NAMALWA (cell line): ENCODE data around the gene UGT2A2.

Source experiments
- DNase-seq: peaks from one replicate; pipeline ENCODE4 v3.0.0-alpha.2; 2015; ENCODE audit warnings: low spot score

Gene UGT2A2

DNA sequence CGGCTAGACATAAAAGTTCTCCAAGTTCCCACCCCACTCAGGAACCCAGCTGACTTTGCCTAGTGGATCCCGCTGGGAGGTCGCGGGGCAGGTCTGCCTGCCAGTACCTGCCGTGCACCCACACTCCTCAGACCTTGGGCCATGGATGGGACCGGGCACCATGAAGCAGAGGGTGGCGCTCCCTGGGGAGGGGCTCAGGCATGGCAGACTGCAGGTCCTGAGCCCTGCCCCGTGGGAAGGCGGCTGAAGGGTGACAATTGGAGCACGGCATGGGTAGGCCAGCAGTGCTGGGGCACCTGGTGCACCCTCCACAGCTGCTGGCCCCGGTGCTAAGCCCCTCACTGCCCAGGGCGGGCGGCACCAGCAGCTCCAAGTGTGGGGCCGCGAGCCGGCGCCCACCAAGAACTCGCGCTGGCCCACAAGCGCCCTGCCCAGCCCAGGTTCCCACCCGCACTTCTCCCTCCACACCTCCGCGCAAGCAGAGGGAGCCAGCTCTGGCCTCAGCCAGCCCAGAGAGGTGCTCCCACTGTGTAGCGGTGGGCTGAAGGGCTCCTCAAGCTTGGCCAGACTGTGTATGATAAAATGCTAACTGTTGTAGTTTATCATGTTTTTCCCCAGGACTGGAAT, 63.1 kb downstream of the UGT2A2 start:
- DNase-seq: no peak

DNA sequence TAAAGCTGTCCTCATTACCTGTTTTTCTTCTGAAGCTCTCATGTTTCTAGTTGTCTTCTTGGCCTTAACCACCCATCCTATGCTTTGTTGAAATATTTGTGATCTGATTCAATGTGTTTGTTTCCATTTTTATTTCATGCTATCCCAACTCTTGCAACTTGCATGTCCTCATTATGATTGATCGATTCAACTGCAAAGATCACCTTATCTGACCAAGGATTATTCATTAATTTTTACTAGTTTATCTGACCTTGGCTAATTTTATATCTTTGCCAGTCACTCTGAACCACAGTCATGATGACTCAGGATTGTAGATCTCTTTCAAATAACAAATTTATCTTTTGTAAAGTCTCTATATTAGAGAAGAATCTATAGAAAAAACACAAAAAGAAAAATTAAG, 70.7 kb downstream of the UGT2A2 start:
- DNase-seq: no peak

DNA sequence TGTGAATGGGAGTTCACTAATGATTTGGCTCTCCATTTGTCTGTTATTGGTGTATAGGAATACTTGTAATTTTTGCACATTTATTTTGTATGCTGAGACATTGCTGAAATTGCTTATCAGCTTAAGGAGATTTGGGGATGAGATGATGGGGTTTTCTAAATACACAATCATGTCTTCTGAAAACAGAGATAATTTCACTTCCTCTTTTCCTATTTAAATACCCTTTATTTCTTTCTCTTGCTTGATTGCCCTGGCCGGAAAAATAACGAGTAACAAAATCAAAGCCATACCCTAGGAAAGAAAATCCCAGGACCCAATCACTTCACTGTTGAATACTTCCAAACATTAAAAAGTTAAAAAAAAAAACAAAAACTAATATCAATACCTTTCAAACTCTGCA, 76.0 kb downstream of the UGT2A2 start:
- DNase-seq: peak; percentile 12

DNA sequence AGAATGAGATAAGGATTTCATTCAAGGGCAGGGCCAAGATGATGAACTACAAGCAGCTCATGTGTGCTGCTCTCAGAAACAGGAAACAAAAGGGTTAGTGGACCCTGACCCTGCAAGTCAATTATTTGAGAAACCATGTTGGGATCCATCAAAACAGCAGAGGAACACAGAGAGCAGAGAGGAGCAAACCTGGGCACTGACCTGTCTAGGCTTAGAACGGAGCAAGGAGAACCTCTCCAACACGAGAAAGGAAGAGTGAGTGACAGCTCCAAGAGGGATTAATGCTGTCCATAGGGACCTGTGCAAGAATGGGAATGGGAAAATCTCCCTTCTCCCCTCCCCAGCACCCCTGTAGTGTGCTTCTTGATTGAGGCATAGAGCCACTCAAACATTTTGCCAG, 89.8 kb downstream of the UGT2A2 start:
- DNase-seq: no peak

DNA sequence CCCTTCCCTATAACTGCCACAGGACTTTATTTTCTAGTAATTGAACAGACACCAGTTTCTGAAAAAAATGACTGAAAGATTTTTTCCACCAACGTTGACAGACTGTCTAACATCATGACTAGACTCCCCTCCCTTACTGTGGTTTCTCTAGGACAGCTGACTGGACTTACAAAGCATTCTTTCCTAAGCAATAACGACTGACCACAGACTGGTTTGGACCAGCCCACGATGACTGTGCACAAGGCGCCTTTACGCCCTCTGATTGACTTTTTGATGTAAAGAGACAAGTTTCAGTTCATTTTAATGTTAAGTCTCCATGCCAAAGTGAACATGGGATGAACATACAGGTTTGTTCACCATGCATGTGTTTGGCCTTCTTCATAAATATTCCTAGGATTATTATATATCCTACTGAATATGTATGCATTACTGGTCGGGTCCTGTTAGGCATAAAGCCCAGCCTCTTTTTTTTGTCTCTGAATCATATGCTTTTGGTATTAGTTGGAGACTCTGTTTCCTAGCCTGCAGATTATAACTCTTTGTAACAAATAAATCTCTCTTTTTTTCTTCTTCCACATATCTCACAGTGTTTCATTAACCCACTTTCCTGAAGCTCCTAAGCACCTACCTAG, 93.2 kb downstream of the UGT2A2 start:
- no peak for DNase-seq
